AG10803 (cell line): Measurements from ENCODE around the gene BRCA1.

Experiments
- DNase-seq: peaks from one replicate; pipeline ENCODE4 v3.0.0; 2010; ENCODE audit warnings: low read depth
- H3K4me3 ChIP-seq: 2 replicates; pipeline ENCODE4 v1.5.1; 2011; ENCODE audit warnings: mild to moderate bottlenecking, low read length, control low read depth
- CTCF ChIP-seq: conservative IDR thresholded peaks from 2 replicates; pipeline ENCODE4 v1.5.1; 2011; ENCODE audit warnings: mild to moderate bottlenecking, low read length, control low read depth, inconsistent platforms

Gene BRCA1

GRCh38 chr17:42997984-42998938, 126.9 kb downstream of the BRCA1 start, which contains the start of gene RPL27:
TSS of gene RPL27 (plus strand) at chr17:42998419. CDS start at chr17:42998751, 332 bp downstream.
- H3K4me3 ChIP-seq = peak within 1 kb of the TSS; percentile 77
- TF ChIP-seq CTCF = peak; percentile 84
- DNase-seq = peak; percentile 100

GRCh38 chr17:42997390-42997983, 127.7 kb downstream of the BRCA1 start:
- no peak for TF ChIP-seq CTCF
- DNase-seq = no peak
- peak overlapping the region; percentile 41 for H3K4me3 ChIP-seq
